ENCODE measurements around the gene HOXA7.
A peak's percentile ranks its signal among the peaks of the same experiment; 100 is the strongest.

HOXA7 gene

GRCh38 chr7:27186668-27187474 is 30.4 kb upstream of the HOXA7 start:
- ChIA-PET POLR2A (interaction anchor here (0.5 to 7.6 kb wide), 10 partner anchors 9 to 476 kb away, joined by 3 to 237 read pairs (median 4); partner anchors contain the start of genes HIBADH, HOXA10 and HOXA13), CTCF (interaction anchor here (0.6 to 3.2 kb wide), 13 partner anchors 9 to 909 kb away, joined by 3 to 26 read pairs (median 4); partner anchors contain the start of genes HOXA13 and HOXA5)
- Histone ChIP-seq H3K27ac (ENCODE audit: extremely low read depth, low read depth, low read length) (peak overlapping the region; percentile 99), H3K4me1 (ENCODE audit: control insufficient read depth, insufficient read depth, low read length) (peaks cover 31% of the 10 kb centered on the region), H3K4me3 (ENCODE audit: low read depth, low read length) (peak overlapping the region; percentile 64), H3K9me3 (ENCODE audit: control insufficient read depth, insufficient read depth, low read depth, low read length) (no peaks in the 10 kb centered on the region), H3K36me3 (ENCODE audit: control insufficient read depth in 2 of 2, insufficient read depth in 1 of 2, low read length in 2 of 2) (peaks cover 4 to 11% of the 10 kb centered on the region in 2 experiments; a peak in 2 of 3 replicates)
- TF ChIP-seq ZNF514 (tag by site-specific recombination; IDR thresholded peaks at IDR 0.05) (no peak), IKZF3 (tag by site-specific recombination; IDR thresholded peaks at IDR 0.05) (peak; percentile 37), PRDM6 (tag by site-specific recombination; IDR thresholded peaks at IDR 0.05) (peak; percentile 67; the same call in 1 of the 2 replicates)

- peak overlapping the region; percentile 64 for H3K4me3 ChIP-seq (ENCODE audit: low read depth, low read length)
- peaks cover 39% of the 10 kb centered on the region for H3K4me1 ChIP-seq (ENCODE audit: control insufficient read depth, insufficient read depth, low read length)
- peak overlapping the region; percentile 99 for H3K27ac ChIP-seq (ENCODE audit: extremely low read depth, low read depth, low read length)
- no peaks in the 10 kb centered on the region for H3K9me3 ChIP-seq (ENCODE audit: control insufficient read depth, insufficient read depth, low read depth, low read length)
- peaks cover 0 to 10% of the 10 kb centered on the region in 2 experiments; a peak in 2 of 3 replicates for H3K36me3 ChIP-seq (ENCODE audit: control insufficient read depth in 2 of 2, insufficient read depth in 1 of 2, low read length in 2 of 2)
- ChIA-PET CTCF (interaction anchor here (0.6 to 3.2 kb wide), 9 partner anchors 8 to 898 kb away, joined by 3 to 26 read pairs (median 4); partner anchors contain the start of genes HOXA13 and HOXA5), POLR2A (interaction anchor here (0.7 to 7.6 kb wide), 11 partner anchors 9 to 985 kb away, joined by 3 to 237 read pairs (median 3); partner anchors contain the start of genes CBX3, HIBADH, HOXA10 and HOXA13)
- no peak for TF ChIP-seq ZNF701 (tag by site-specific recombination; IDR thresholded peaks at IDR 0.05)
- no peak for TF ChIP-seq ZSCAN18 (tag by site-specific recombination; IDR thresholded peaks at IDR 0.05)
- TF ChIP-seq ZBTB48 (tag by site-specific recombination; IDR thresholded peaks at IDR 0.05) = peak; percentile 74
- TF ChIP-seq ZBTB1 (tag by site-specific recombination; IDR thresholded peaks at IDR 0.05) = no peak
- TF ChIP-seq ZNF664 (tag by site-specific recombination; IDR thresholded peaks at IDR 0.05) = no peak
- no peak for TF ChIP-seq ZNF626 (tag by site-specific recombination; IDR thresholded peaks at IDR 0.05)
- no peak for TF ChIP-seq ZNF521 (tag by site-specific recombination; IDR thresholded peaks at IDR 0.05)
- no peak for TF ChIP-seq ZNF548 (tag by site-specific recombination; IDR thresholded peaks at IDR 0.05)
- TF ChIP-seq GFI1B (tag by site-specific recombination; IDR thresholded peaks at IDR 0.05) = no peak
- no peak for TF ChIP-seq GLI2 (tag by site-specific recombination; IDR thresholded peaks at IDR 0.05; ENCODE audit: borderline replicate concordance, low read depth)
- TF ChIP-seq ZSCAN5A (tag by site-specific recombination; IDR thresholded peaks at IDR 0.05) = no peak
- TF ChIP-seq HOXC10 (CRISPR knock-in tag; IDR thresholded peaks at IDR 0.05) = no peak
- TF ChIP-seq ZBTB8A (tag by site-specific recombination; IDR thresholded peaks at IDR 0.05) = no peak
- TF ChIP-seq ZBTB7A (tag by site-specific recombination; IDR thresholded peaks at IDR 0.05; ENCODE audit: low read depth) = no peak
- no peak for TF ChIP-seq KLF8 (tag by site-specific recombination; IDR thresholded peaks at IDR 0.05)
- TF ChIP-seq ZNF394 (tag by site-specific recombination; IDR thresholded peaks at IDR 0.05; ENCODE audit: borderline replicate concordance) = peak; percentile 26; the same call in 1 of the 2 replicates
- TF ChIP-seq ZNF777 (tag by site-specific recombination; IDR thresholded peaks at IDR 0.05; ENCODE audit: borderline replicate concordance) = peak; percentile 48; the same call in 1 of the 2 replicates
- no peak for TF ChIP-seq SALL2 (tag by site-specific recombination; IDR thresholded peaks at IDR 0.05; ENCODE audit: borderline replicate concordance)
- TF ChIP-seq ZNF112 (tag by site-specific recombination; IDR thresholded peaks at IDR 0.05) = no peak
- no peak for TF ChIP-seq ZNF19 (tag by site-specific recombination; IDR thresholded peaks at IDR 0.05; ENCODE audit: low read depth)
- TF ChIP-seq ZNF830 (tag by site-specific recombination; IDR thresholded peaks at IDR 0.05; ENCODE audit: low read depth) = no peak
- no peak for TF ChIP-seq BCL11A (tag by site-specific recombination; IDR thresholded peaks at IDR 0.05; ENCODE audit: low read depth)
- TF ChIP-seq KLF17 (tag by site-specific recombination; IDR thresholded peaks at IDR 0.05) = no peak
- TF ChIP-seq ZNF600 (tag by site-specific recombination; IDR thresholded peaks at IDR 0.05) = 0 out of 2 replicates have a peak, but pooled peaks have one; percentile 37
Measured at GRCh38 chr7:27185854-27186667, 29.6 kb upstream of the HOXA7 start.
